Measurements from ENCODE around the gene PRKG1.

PRKG1 gene

GRCh38 chr10:51832652-51833383 lies 758.5 kb downstream of the PRKG1 start:
- peak; percentile 6 for DNase-seq (ENCODE audit: low read depth)

- no peak for DNase-seq (ENCODE audit: low read depth)
These were observed 760.3 kb downstream of the PRKG1 start for GRCh38 chr10:51834548-51834947.

GRCh38 chr10:51838471-51838870 lies 764.2 kb downstream of the PRKG1 start:
- DNase-seq (ENCODE audit: low read depth) = no peak

- no peak for DNase-seq (ENCODE audit: low read depth)
These were observed 769.7 kb downstream of the PRKG1 start for GRCh38 chr10:51843966-51844365.

GRCh38 chr10:51846856-51847506 lies 772.7 kb downstream of the PRKG1 start:
- no peak for DNase-seq (ENCODE audit: low read depth)

- DNase-seq (ENCODE audit: low read depth) = no peak
These were observed 778.0 kb downstream of the PRKG1 start for GRCh38 chr10:51852297-51852696.

GRCh38 chr10:51857305-51857704 lies 783.0 kb downstream of the PRKG1 start:
- no peak for DNase-seq (ENCODE audit: low read depth)

GRCh38 chr10:51860257-51860656 lies 786.0 kb downstream of the PRKG1 start:
- DNase-seq (ENCODE audit: low read depth) = no peak

- no peak for DNase-seq (ENCODE audit: low read depth)
These were observed 786.8 kb downstream of the PRKG1 start for GRCh38 chr10:51861051-51861450.

GRCh38 chr10:51861731-51862130 lies 787.4 kb downstream of the PRKG1 start:
- no peak for DNase-seq (ENCODE audit: low read depth)

GRCh38 chr10:51862149-51862548 lies 787.9 kb downstream of the PRKG1 start:
- DNase-seq (ENCODE audit: low read depth) = no peak

GRCh38 chr10:51867956-51868355 lies 793.7 kb downstream of the PRKG1 start:
- DNase-seq (ENCODE audit: low read depth) = no peak

- no peak for DNase-seq (ENCODE audit: low read depth)
These were observed 799.8 kb downstream of the PRKG1 start for GRCh38 chr10:51874131-51874530.

GRCh38 chr10:51875610-51876009 lies 801.3 kb downstream of the PRKG1 start:
- no peak for DNase-seq (ENCODE audit: low read depth)

GRCh38 chr10:51876503-51876902 lies 802.2 kb downstream of the PRKG1 start:
- DNase-seq (ENCODE audit: low read depth) = no peak

- DNase-seq (ENCODE audit: low read depth) = no peak
These were observed 802.7 kb downstream of the PRKG1 start for GRCh38 chr10:51876979-51877378.

- DNase-seq (ENCODE audit: low read depth) = no peak
These were observed 803.3 kb downstream of the PRKG1 start for GRCh38 chr10:51877636-51878035.

GRCh38 chr10:51878695-51879094 lies 804.4 kb downstream of the PRKG1 start:
- no peak for DNase-seq (ENCODE audit: low read depth)

GRCh38 chr10:51879238-51879637 lies 805.0 kb downstream of the PRKG1 start:
- DNase-seq (ENCODE audit: low read depth) = no peak

- DNase-seq (ENCODE audit: low read depth) = no peak
These were observed 806.9 kb downstream of the PRKG1 start for GRCh38 chr10:51881213-51881612.

GRCh38 chr10:51886438-51887068 lies 812.3 kb downstream of the PRKG1 start:
- no peak for DNase-seq (ENCODE audit: low read depth)

- no peak for DNase-seq (ENCODE audit: low read depth)
These were observed 814.0 kb downstream of the PRKG1 start for GRCh38 chr10:51888263-51888662.

GRCh38 chr10:51892313-51892712 lies 818.0 kb downstream of the PRKG1 start:
- no peak for DNase-seq (ENCODE audit: low read depth)
